Measurements from ENCODE around the gene PRPSAP1.
A peak's percentile ranks its signal among the peaks of the same experiment; 100 is the strongest.

The PRPSAP1 gene

GRCh38 chr17:76296889-76297288, 56.8 kb downstream of the PRPSAP1 start:
- in situ Hi-C loops (cut with HindIII; ENCODE audit: low pct_ligation_motif_present, low pct_unique_long_range_greater_than_20kb, low sequenced_read_pairs) = no loop called here
- no peak for DNase-seq

GRCh38 chr17:76296186-76296585, 57.5 kb downstream of the PRPSAP1 start:
- no peak for DNase-seq
- in situ Hi-C loops (cut with HindIII; ENCODE audit: low pct_ligation_motif_present, low pct_unique_long_range_greater_than_20kb, low sequenced_read_pairs) = no loop called here

GRCh38 chr17:76293106-76293505, 60.6 kb downstream of the PRPSAP1 start:
- in situ Hi-C loops (cut with HindIII; ENCODE audit: low pct_ligation_motif_present, low pct_unique_long_range_greater_than_20kb, low sequenced_read_pairs) = no loop called here
- no peak for DNase-seq

GRCh38 chr17:76292567-76292966, 61.1 kb downstream of the PRPSAP1 start:
- in situ Hi-C loops (cut with HindIII; ENCODE audit: low pct_ligation_motif_present, low pct_unique_long_range_greater_than_20kb, low sequenced_read_pairs) = no loop called here

GRCh38 chr17:76281573-76282371, 71.9 kb downstream of the PRPSAP1 start:
- in situ Hi-C loops (cut with HindIII; ENCODE audit: low pct_ligation_motif_present, low pct_unique_long_range_greater_than_20kb, low sequenced_read_pairs) = no loop called here
- no peak for DNase-seq

More at GRCh38 chr17:76292567-76292966, 61.1 kb downstream of the PRPSAP1 start:
- DNase-seq = no peak

GRCh38 chr17:76280650-76281049, 73.1 kb downstream of the PRPSAP1 start:
- in situ Hi-C loops (cut with HindIII; ENCODE audit: low pct_ligation_motif_present, low pct_unique_long_range_greater_than_20kb, low sequenced_read_pairs) = no loop called here
- DNase-seq = no peak

GRCh38 chr17:76279742-76280287, 73.9 kb downstream of the PRPSAP1 start:
- in situ Hi-C loops (cut with HindIII; ENCODE audit: low pct_ligation_motif_present, low pct_unique_long_range_greater_than_20kb, low sequenced_read_pairs) = no loop called here
- no peak for DNase-seq

GRCh38 chr17:76278952-76279741, 74.6 kb downstream of the PRPSAP1 start:
- peak; percentile 83 for DNase-seq
- in situ Hi-C loops (cut with HindIII; ENCODE audit: low pct_ligation_motif_present, low pct_unique_long_range_greater_than_20kb, low sequenced_read_pairs) = no loop called here

- in situ Hi-C loops (cut with HindIII; ENCODE audit: low pct_ligation_motif_present, low pct_unique_long_range_greater_than_20kb, low sequenced_read_pairs) = no loop called here
- DNase-seq = no peak
Measured at GRCh38 chr17:76278268-76278908, 75.3 kb downstream of the PRPSAP1 start.

GRCh38 chr17:76277300-76278267, 76.1 kb downstream of the PRPSAP1 start:
- in situ Hi-C loops (cut with HindIII; ENCODE audit: low pct_ligation_motif_present, low pct_unique_long_range_greater_than_20kb, low sequenced_read_pairs) = no loop called here
- DNase-seq = no peak

GRCh38 chr17:76276461-76277299, 77.0 kb downstream of the PRPSAP1 start:
- DNase-seq = no peak
- in situ Hi-C loops (cut with HindIII; ENCODE audit: low pct_ligation_motif_present, low pct_unique_long_range_greater_than_20kb, low sequenced_read_pairs) = no loop called here

GRCh38 chr17:76276069-76276431, 77.7 kb downstream of the PRPSAP1 start:
- DNase-seq = no peak
- in situ Hi-C loops (cut with HindIII; ENCODE audit: low pct_ligation_motif_present, low pct_unique_long_range_greater_than_20kb, low sequenced_read_pairs) = no loop called here

- no peak for DNase-seq
- in situ Hi-C loops (cut with HindIII; ENCODE audit: low pct_ligation_motif_present, low pct_unique_long_range_greater_than_20kb, low sequenced_read_pairs) = no loop called here
Measured at GRCh38 chr17:76275382-76276068, 78.2 kb downstream of the PRPSAP1 start.

GRCh38 chr17:76274112-76274956, 79.4 kb downstream of the PRPSAP1 start:
- DNase-seq = no peak
- in situ Hi-C loops (cut with HindIII; ENCODE audit: low pct_ligation_motif_present, low pct_unique_long_range_greater_than_20kb, low sequenced_read_pairs) = no loop called here

GRCh38 chr17:76273445-76274111, 80.1 kb downstream of the PRPSAP1 start:
- in situ Hi-C loops (cut with HindIII; ENCODE audit: low pct_ligation_motif_present, low pct_unique_long_range_greater_than_20kb, low sequenced_read_pairs) = no loop called here
- no peak for DNase-seq

Measured in ACHN (cell line).